GM18508 (cell line): ENCODE measurements around the gene GABRB1.
A peak's percentile ranks its signal among the peaks of the same experiment; 100 is the strongest.

ENCODE experiments used
- ATAC-seq: cut with Tn5 transposase; IDR thresholded peaks from one replicate; pipeline ENCODE4 v1.9.1; 2021; ENCODE audit warnings: moderate number of reproducible peaks; ENCODE audit not compliant: insufficient read depth, unreplicated experiment

Gene GABRB1

GRCh38 chr4:47434931-47435330 is 403.6 kb downstream of the GABRB1 start:
- ATAC-seq: no peak

- no peak for ATAC-seq
Observed at GRCh38 chr4:47442980-47443379, 411.6 kb downstream of the GABRB1 start.

GRCh38 chr4:47444031-47444430 is 412.7 kb downstream of the GABRB1 start:
- no peak for ATAC-seq

- ATAC-seq: no peak
Observed at GRCh38 chr4:47451657-47452056, 420.3 kb downstream of the GABRB1 start.

- ATAC-seq: no peak
Observed at GRCh38 chr4:47462799-47463234, 431.4 kb downstream of the GABRB1 start.

- ATAC-seq: peak; percentile 82
Observed at GRCh38 chr4:47463235-47463956, 432.0 kb downstream of the GABRB1 start, which contains the start of gene COMMD8. Gene COMMD8 (minus strand): TSS chr4:47463702. CDS start chr4:47463651, 51 bp downstream.

- peak; percentile 50 for ATAC-seq
Observed at GRCh38 chr4:47465004-47465403, 433.6 kb downstream of the GABRB1 start.

- ATAC-seq: no peak
Observed at GRCh38 chr4:47466056-47466785, 434.9 kb downstream of the GABRB1 start.

GRCh38 chr4:47468706-47469365 is 437.5 kb downstream of the GABRB1 start:
- no peak for ATAC-seq

- no peak for ATAC-seq
Observed at GRCh38 chr4:47469951-47470350, 438.6 kb downstream of the GABRB1 start.

GRCh38 chr4:47471064-47471463 is 439.7 kb downstream of the GABRB1 start:
- ATAC-seq: no peak

GRCh38 chr4:47471591-47471990 is 440.2 kb downstream of the GABRB1 start:
- ATAC-seq: no peak

- ATAC-seq: no peak
Observed at GRCh38 chr4:47473141-47473750, 441.9 kb downstream of the GABRB1 start.

- ATAC-seq: no peak
Observed at GRCh38 chr4:47474799-47475198, 443.4 kb downstream of the GABRB1 start.

- ATAC-seq: no peak
Observed at GRCh38 chr4:47475411-47475810, 444.0 kb downstream of the GABRB1 start.
